K562 (cell line): ENCODE data around the gene ITGAE. TPM values are rescaled to one million over a fixed set of nuclear protein-coding genes. Genes with fewer than 3 reads are reported as not detected.

Experiments used
- CHD7 ChIP-seq: fragments of 200-600 bp; sonication (generic); IDR thresholded peaks from one replicate; pipeline ENCODE4 v1.6.1; 2012; ENCODE audit warnings: mild to moderate bottlenecking, low read depth, low read length, inconsistent platforms
- TEAD4 ChIP-seq, 2 experiments: sonication (generic) in 1 of 2; formaldehyde crosslinking in 1 of 2; IDR thresholded peaks; 2 replicates each; pipeline versions ENCODE4 v1.6.1 to v1.8.0; 2012 to 2022; ENCODE audit warnings: borderline replicate concordance in 1 of 2, inconsistent platforms in 1 of 2, low read length in 1 of 2, mild to moderate bottlenecking in 1 of 2, missing genetic modification reagents in 1 of 2
- ZHX1 ChIP-seq: fragments of 150-350 bp; conservative IDR thresholded peaks from 2 replicates; pipeline ENCODE4 v1.6.1; 2014; ENCODE audit warnings: low read length
- polyA plus RNA-seq, 8 experiments: library from polyadenylated mRNA; depleted of rRNA in 4 of 8; stranded (reverse) in 5 of 8; unstranded in 3 of 8; fragments of >200 nt; fragmentation: Nextera tagmentation in 2 of 8; fragmentation: Illumina TruSeq in 1 of 8; extraction: Ambion mirVana in 2 of 8; extraction: Trizol in 1 of 8; gene quantifications; 2 replicates each; pipeline versions ENCODE4 v1.2.1 to v1.2.3, GENCODE V29; 2011 to 2014; ENCODE audit warnings: inconsistent platforms in 1 of 8, missing spikeins in 1 of 8
- total RNA-seq, 7 experiments: library from RNA; depleted of rRNA in 6 of 7; stranded (reverse); fragments of >200 nt in 6 of 7; fragmentation: Illumina TruSeq in 2 of 7; extraction: Trizol in 2 of 7; gene quantifications; 2 replicates each; pipeline versions ENCODE4 v1.2.1 to v1.2.3, GENCODE V29; 2011 to 2021; ENCODE audit warnings: low replicate concordance in 1 of 7
- TF ChIP-seq, protein P1 (sequence below): fragments of 250-450 bp; sonication (Bioruptor Pico); IDR thresholded peaks from 2 replicates; pipeline ENCODE4 v1.4.0; 2020

Gene ITGAE
- total and polyA plus RNA-seq, 9 of the 15 experiments (the other 6 are each of a cell fraction or from before 2014, with no cell fraction given) = 14.8 to 160 (median 27.0) TPM

GRCh38 chr17:3845621-3846436, 44.8 kb upstream of the ITGAE start, which contains the start of gene NCBP3 (continued):
- TF ChIP-seq CHD7 = no peak
- no peak for TF ChIP-seq ZHX1
- TF ChIP-seq, protein P1, sequence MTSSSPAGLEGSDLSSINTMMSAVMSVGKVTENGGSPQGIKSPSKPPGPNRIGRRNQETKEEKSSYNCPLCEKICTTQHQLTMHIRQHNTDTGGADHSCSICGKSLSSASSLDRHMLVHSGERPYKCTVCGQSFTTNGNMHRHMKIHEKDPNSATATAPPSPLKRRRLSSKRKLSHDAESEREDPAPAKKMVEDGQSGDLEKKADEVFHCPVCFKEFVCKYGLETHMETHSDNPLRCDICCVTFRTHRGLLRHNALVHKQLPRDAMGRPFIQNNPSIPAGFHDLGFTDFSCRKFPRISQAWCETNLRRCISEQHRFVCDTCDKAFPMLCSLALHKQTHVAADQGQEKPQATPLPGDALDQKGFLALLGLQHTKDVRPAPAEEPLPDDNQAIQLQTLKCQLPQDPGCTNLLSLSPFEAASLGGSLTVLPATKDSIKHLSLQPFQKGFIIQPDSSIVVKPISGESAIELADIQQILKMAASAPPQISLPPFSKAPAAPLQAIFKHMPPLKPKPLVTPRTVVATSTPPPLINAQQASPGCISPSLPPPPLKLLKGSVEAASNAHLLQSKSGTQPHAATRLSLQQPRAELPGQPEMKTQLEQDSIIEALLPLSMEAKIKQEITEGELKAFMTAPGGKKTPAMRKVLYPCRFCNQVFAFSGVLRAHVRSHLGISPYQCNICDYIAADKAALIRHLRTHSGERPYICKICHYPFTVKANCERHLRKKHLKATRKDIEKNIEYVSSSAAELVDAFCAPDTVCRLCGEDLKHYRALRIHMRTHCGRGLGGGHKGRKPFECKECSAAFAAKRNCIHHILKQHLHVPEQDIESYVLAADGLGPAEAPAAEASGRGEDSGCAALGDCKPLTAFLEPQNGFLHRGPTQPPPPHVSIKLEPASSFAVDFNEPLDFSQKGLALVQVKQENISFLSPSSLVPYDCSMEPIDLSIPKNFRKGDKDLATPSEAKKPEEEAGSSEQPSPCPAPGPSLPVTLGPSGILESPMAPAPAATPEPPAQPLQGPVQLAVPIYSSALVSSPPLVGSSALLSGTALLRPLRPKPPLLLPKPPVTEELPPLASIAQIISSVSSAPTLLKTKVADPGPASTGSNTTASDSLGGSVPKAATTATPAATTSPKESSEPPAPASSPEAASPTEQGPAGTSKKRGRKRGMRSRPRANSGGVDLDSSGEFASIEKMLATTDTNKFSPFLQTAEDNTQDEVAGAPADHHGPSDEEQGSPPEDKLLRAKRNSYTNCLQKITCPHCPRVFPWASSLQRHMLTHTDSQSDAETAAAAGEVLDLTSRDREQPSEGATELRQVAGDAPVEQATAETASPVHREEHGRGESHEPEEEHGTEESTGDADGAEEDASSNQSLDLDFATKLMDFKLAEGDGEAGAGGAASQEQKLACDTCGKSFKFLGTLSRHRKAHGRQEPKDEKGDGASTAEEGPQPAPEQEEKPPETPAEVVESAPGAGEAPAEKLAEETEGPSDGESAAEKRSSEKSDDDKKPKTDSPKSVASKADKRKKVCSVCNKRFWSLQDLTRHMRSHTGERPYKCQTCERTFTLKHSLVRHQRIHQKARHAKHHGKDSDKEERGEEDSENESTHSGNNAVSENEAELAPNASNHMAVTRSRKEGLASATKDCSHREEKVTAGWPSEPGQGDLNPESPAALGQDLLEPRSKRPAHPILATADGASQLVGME (CRISPR knock-in tag) = no peak
- no peak for TF ChIP-seq TEAD4 (IDR thresholded peaks at IDR 0.05; ENCODE audit: low read length)
- TF ChIP-seq TEAD4 (CRISPR knock-in tag; IDR thresholded peaks at IDR 0.05; ENCODE audit: borderline replicate concordance) = no peak
